Right cardiac atrium (tissue), 5 donors: Measurements from ENCODE around the gene CRYBG1. TPM values are rescaled to one million over a fixed set of nuclear protein-coding genes. Genes with fewer than 3 reads are reported as not detected.

Source experiments
- ATAC-seq, 2 donors: fragments of 200-7000 bp; cut with Tn5 transposase; one replicate each; pipeline versions ENCODE4 v1.8.0 to v1.9.1; 2020; ENCODE audit warnings: moderate library complexity in 2 of 2, mild to moderate bottlenecking in 1 of 2
- DNase-seq, 3 donors: peaks; one replicate each; pipeline ENCODE4 v3.0.0-alpha.2; 2020
- H3K27ac ChIP-seq: one replicate; pipeline ENCODE4 v1.5.1; 2013; ENCODE audit warnings: mild to moderate bottlenecking, low read length, control low read depth, moderate library complexity
- H3K27me3 ChIP-seq: one replicate; pipeline ENCODE4 v1.6.1; 2013; ENCODE audit not compliant: control insufficient read depth, insufficient read depth
- H3K4me1 ChIP-seq: one replicate; pipeline ENCODE4 v1.6.1; 2013; ENCODE audit warnings: low read length; ENCODE audit not compliant: control insufficient read depth, insufficient read depth
- H3K4me3 ChIP-seq: one replicate; pipeline ENCODE4 v1.5.1; 2013; ENCODE audit warnings: low read length, control low read depth
- H3K9me3 ChIP-seq: one replicate; pipeline ENCODE4 v1.6.1; 2013; ENCODE audit warnings: low read length; ENCODE audit not compliant: control insufficient read depth
- WGBS: extraction: QIAGEN DNeasy Blood & Tissue Kit; methylation state at CpG from one replicate; pipeline ENCODE4 v1.1.7; 2013; 5-methylcytosine and 5-hydroxymethylcytosine counted together
- intact Hi-C, 4 donors: fragments of 100-400 bp; cut with DNase I; formaldehyde crosslinking; loops; one replicate each; pipeline versions ENCODE4 v1.11.0 to v1.14.0; 2022 to 2023
- polyA plus RNA-seq: library from polyadenylated mRNA; stranded (reverse); fragments of 200-250 nt; gene quantifications from one replicate; pipeline ENCODE4 v1.2.3, GENCODE V29; 2013
- total RNA-seq, 4 donors: library from RNA; stranded (reverse); fragmentation: NEBNext Ultra II Directional; extraction: Animal tissue kit (Norgen Biotek cat#: 25700); gene quantifications; one replicate each; pipeline ENCODE4 v1.2.1, GENCODE V29; 2021
- donor health status: healthy with polysubstance abuse.
- donor health status: DM: no; HTN: yes; CAD: no.
- donor health status: DM: no; HTN: no; CAD: no.
- donor health status: DM: no; HTN: yes; CAD: no; lungs with severe emphysema.
- donor health status: DM: yes; HTN: yes; CAD: no.

The CRYBG1 gene
- total and polyA plus RNA-seq, 5 donors = 0.38 to 1.6 (median 0.94) TPM

DNA sequence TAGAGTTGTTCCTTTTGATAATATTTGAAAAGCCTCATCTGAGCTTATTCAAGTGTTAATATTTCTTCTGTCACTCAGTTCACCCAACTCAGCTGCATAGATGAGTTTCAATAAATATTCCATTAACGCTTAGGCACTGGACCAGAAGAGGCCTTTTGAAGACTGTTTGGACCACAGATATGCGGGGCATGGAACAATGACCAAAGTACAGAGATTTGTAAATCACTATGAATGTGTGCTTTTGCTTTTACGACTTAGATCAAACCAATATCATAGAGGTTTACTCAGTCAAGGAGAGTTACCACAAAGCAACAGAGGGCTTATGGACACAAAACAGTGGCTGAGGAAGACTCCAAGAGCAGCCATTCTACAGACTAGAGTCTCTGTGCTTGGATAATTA is 168.9 kb downstream of the CRYBG1 start:
- 93% methylated on average over 3 of the region's 3 CpGs for WGBS
- ATAC-seq = no peak
- no peaks in the 10 kb centered on the region for H3K9me3 ChIP-seq

DNA sequence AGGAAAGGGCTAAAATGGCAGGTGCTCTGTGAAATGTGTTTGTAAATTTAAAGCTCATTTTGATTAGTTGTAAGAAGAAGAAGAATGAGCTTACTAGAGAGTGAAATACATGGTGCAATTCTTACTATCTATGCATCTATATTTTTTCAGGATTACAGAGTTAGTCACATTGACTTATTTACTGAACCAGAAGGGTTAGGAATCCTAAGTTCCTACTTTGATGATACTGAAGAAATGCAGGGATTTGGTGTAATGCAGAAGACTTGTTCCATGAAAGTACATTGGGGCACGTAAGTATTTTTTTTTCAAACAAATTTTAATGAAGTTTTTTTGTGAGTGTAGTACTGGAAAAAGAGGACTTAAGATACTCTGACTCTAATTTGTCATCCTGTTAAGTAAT is 169.5 kb downstream of the CRYBG1 start:
- Histone ChIP-seq H3K27ac (no peak overlapping the region), H3K9me3 (no peaks in the 10 kb centered on the region), H3K4me1 (no peaks in the 10 kb centered on the region), H3K4me3 (no peak overlapping the region), H3K27me3 (no peaks in the 10 kb centered on the region)
- 88% methylated on average over 1 of the region's 1 CpG for WGBS
- intact Hi-C loops = no loop called here
- ATAC-seq = no peak
- DNase-seq = no peak

More for the DNA sequence above, 168.9 kb downstream of the CRYBG1 start:
- Histone ChIP-seq H3K27me3 (no peaks in the 10 kb centered on the region), H3K4me1 (no peaks in the 10 kb centered on the region), H3K4me3 (no peak overlapping the region), H3K27ac (no peak overlapping the region)
- no peak for DNase-seq
- intact Hi-C loops = no loop called here

DNA sequence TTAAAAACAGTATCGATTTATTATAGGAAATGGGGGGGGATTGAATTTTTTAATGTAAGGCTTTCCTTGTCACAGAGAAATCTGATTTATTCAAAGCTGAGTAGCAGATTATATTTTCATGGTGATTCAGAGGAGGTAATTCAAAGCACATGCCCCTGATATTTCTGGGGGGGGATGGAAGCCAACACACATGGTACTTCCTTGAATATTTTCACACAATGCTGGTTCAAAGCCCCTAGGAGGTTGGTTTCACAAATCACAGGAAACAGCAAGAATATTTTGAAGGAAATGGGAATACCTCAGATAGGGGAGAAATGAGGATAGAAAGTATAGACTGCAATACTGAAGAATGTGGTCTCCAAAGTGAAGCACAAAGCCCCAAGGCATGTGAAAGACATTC is 170.0 kb downstream of the CRYBG1 start:
- no peaks in the 10 kb centered on the region for H3K4me1 ChIP-seq
- no peak for DNase-seq
- 81% methylated on average over 1 of the region's 1 CpG for WGBS
- no peak overlapping the region for H3K4me3 ChIP-seq
- no peak overlapping the region for H3K27ac ChIP-seq
- ATAC-seq = no peak
- intact Hi-C loops = no loop called here
- H3K27me3 ChIP-seq = no peaks in the 10 kb centered on the region
- no peaks in the 10 kb centered on the region for H3K9me3 ChIP-seq

DNA sequence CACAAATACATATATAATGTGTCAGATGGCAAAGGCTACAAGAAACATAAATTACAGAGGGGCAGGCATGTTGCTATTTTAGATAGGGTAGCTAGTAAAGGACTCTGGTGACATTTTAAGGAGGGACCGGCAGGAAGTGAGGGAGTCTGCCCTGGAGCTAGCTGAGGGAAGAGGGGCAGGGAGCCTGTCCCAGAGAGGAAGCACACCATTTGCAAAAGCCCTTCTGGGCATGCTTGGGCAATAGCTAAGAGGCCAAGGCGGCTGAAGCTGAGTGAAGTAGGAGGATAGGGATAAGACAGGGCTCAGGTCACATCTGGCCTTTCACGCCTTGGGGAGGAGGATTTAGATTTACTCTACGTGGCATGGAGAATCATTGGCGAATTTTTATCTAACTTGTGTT is 172.5 kb downstream of the CRYBG1 start:
- no peak for DNase-seq
- Histone ChIP-seq H3K4me1 (no peaks in the 10 kb centered on the region), H3K9me3 (no peaks in the 10 kb centered on the region), H3K27me3 (no peaks in the 10 kb centered on the region), H3K27ac (no peak overlapping the region), H3K4me3 (no peak overlapping the region)
- intact Hi-C loops = no loop called here
- 78% methylated on average over 5 of the region's 5 CpGs for WGBS
- ATAC-seq = no peak

DNA sequence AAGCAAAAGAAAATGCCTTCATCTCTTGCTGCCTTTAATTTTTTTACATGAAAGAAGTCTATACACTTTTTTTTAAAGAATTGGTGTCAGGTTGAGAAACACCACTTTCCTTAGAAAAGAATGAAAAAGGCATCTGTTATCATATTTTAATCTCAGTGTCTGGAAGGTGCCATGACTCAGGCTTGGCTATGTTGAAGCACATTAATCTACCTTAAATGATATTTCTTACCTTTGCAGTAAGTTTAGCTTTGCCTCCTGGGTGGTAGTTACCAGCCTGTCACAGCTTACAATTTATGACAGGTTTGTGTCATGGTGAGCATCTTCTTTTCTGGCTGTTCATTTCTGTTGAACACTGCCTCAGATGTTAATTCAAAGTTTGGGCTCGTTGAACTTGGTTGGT is 173.5 kb downstream of the CRYBG1 start:
- 60% methylated on average over 1 of the region's 1 CpG for WGBS
- Histone ChIP-seq H3K27me3 (no peaks in the 10 kb centered on the region), H3K4me3 (no peak overlapping the region), H3K9me3 (no peaks in the 10 kb centered on the region), H3K27ac (no peak overlapping the region), H3K4me1 (no peaks in the 10 kb centered on the region)
- DNase-seq = no peak
- intact Hi-C loops = no loop called here
- ATAC-seq = no peak

DNA sequence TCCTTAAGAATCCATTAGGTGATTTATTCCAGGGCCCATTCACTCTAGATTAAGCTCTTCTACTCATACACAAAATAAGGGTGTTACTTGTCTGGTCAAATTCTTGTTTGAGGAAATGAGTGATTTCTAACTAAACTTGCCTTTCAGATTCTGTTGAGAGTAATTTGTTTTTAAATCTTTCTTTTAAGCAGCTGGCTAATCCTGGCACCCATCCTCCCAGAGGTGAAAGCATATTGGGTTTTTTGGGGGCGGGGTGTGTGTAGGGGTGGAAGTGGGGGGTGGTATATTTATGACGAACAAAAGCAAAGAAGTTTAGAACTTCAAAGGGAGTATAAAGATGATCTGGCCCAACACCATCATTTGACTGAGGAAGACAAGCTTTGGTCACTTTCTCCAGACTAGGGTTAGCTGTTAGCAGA is 174.1 kb downstream of the CRYBG1 start:
- no peak overlapping the region for H3K27ac ChIP-seq
- no peaks in the 10 kb centered on the region for H3K27me3 ChIP-seq
- DNase-seq (no peak), ATAC-seq (no peak)
- H3K4me1 ChIP-seq = no peaks in the 10 kb centered on the region
- 75% methylated on average over 2 of the region's 2 CpGs for WGBS
- intact Hi-C loops = no loop called here
- no peaks in the 10 kb centered on the region for H3K9me3 ChIP-seq
- H3K4me3 ChIP-seq = no peak overlapping the region

DNA sequence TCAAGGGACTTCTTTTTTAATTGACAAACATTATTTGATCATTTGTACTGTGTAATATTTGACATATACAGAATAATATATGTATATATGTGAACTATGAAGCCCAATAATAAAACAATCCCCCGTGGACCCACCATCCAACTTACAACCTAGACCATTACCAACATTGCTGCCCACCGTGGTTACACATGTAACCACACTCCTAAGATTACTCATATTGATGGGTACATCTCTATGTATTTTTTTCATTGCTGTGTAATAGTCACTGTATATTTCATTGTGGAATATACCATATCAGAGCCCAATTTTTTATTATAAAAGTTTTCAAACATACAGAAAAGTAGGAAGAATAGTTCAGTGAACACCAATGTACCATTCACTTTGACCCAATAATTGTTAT is 174.5 kb downstream of the CRYBG1 start:
- intact Hi-C loops = no loop called here
- ATAC-seq = no peak
- WGBS = 94% methylated on average over 2 of the region's 2 CpGs
- Histone ChIP-seq H3K4me3 (no peak overlapping the region), H3K4me1 (no peaks in the 10 kb centered on the region), H3K27ac (no peak overlapping the region), H3K27me3 (no peaks in the 10 kb centered on the region), H3K9me3 (no peaks in the 10 kb centered on the region)
- no peak for DNase-seq

DNA sequence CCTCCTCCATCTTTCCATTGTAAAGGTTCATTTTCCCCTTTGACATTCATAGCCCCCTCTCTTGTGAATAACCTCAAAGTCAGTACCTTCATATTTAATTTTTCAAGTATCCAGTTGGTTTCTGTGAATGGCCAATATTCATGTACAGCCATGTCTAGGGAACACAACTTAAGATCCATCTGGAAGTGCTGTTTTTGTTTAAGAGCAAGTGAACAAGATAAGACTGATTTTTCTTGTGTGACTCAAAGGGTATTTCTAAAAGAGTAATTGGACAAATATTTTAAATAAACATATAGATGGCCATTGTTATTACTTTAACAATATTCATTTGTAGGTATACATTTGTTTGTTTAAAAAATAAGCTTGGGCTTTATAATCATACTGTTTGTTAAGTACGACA is 175.8 kb downstream of the CRYBG1 start:
- Histone ChIP-seq H3K4me3 (no peak overlapping the region), H3K4me1 (no peaks in the 10 kb centered on the region), H3K27me3 (no peaks in the 10 kb centered on the region), H3K9me3 (no peaks in the 10 kb centered on the region), H3K27ac (no peak overlapping the region)
- WGBS = 97% methylated on average over 1 of the region's 1 CpG
- intact Hi-C loops = no loop called here
- ATAC-seq (no peak), DNase-seq (no peak)

DNA sequence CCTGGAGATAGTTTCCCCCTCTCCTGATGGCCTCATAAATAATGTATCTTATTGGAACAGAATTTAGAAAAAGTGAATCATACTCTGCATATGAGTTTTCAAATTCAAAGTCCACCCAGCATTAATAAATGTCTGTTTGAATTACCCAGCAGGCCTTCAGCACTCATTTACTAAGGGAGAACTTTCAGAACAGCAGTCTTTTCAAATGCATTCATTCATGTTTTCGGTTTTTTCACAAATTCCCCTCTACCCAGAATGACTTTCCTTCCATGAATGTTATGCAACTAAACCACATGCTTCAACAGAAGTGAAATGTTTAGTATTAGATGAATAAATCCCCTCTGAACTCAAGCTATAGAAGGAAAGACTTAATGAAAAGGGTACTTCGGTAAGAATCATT is 176.3 kb downstream of the CRYBG1 start:
- no peaks in the 10 kb centered on the region for H3K9me3 ChIP-seq
- WGBS = 76% methylated on average over 2 of the region's 2 CpGs

DNA sequence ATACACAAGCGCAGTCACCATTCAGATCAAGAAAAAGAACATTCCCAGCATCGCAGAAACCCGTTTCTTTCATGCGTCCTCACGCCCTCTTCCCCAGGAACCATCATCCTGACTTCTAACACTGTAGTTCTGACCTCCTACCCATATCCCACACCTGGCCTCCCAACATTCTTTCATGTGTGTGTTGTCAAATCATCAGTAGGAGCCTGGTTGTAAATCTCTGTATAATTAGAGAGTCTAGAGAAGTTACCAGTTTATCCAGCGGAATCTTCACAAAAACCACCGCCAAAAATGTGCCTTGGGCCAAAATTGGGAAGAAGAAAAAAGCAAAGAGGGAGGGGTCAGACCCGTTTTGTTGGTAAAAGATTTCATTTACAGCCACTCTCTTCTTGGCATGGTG is 177.1 kb downstream of the CRYBG1 start:
- WGBS = 77% methylated on average over 8 of the region's 8 CpGs
- H3K4me1 ChIP-seq = no peaks in the 10 kb centered on the region
- intact Hi-C loops = no loop called here
- no peaks in the 10 kb centered on the region for H3K9me3 ChIP-seq
- H3K27me3 ChIP-seq = no peaks in the 10 kb centered on the region
- no peak for ATAC-seq
- no peak overlapping the region for H3K27ac ChIP-seq
- no peak for DNase-seq
- no peak overlapping the region for H3K4me3 ChIP-seq

More for the DNA sequence above, 176.3 kb downstream of the CRYBG1 start:
- Histone ChIP-seq H3K4me3 (no peak overlapping the region), H3K27me3 (no peaks in the 10 kb centered on the region), H3K27ac (no peak overlapping the region), H3K4me1 (no peaks in the 10 kb centered on the region)
- ATAC-seq (no peak), DNase-seq (no peak)
- intact Hi-C loops = no loop called here

DNA sequence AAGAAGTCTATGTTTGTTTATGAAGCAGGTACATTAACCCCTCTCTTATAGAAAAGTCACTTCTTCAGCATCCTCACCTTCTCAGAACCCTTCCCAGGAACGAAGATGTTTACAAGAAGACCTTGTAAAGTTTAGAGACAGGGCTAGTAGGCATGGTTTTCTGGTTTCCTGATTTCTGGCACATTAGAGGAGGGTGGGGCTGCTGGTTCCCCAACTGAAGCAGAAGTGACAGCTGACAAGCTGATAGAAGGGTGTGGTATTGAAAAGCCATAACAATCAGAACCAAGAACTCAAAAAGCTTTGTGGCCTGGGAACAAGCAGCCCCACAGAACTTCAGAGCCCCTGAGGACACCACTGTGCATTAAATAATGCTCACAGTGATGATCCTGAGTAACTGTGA is 177.6 kb downstream of the CRYBG1 start:
- 79% methylated on average over 1 of the region's 1 CpG for WGBS
- no peaks in the 10 kb centered on the region for H3K4me1 ChIP-seq
- H3K9me3 ChIP-seq = no peaks in the 10 kb centered on the region
- no peak overlapping the region for H3K27ac ChIP-seq
- DNase-seq = peak in 1 of 3 donors; percentile 48
- H3K4me3 ChIP-seq = no peak overlapping the region
- intact Hi-C loops = no loop called here
- ATAC-seq = no peak
- no peaks in the 10 kb centered on the region for H3K27me3 ChIP-seq

DNA sequence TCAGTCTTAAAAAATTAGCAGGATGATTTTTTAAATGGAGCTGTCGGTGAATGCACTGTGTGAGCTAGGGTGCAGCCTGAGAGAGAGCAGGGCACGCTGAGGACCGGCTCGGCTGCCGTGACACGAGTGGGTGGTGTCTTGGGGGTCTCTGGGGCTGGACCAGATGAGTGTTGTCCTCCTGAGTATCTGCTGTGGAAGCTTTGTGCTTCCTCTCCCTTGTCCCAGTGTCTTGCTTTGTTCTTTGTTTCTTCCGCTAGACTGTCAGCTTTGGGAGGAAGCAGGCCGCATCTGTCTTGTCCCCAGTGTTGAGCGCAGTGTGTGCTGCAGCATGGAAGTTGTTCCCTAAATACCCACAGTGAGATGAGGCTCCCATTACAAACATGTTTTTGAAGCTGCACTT is 179.4 kb downstream of the CRYBG1 start:
- ATAC-seq (peak in 1 of 2 donors; percentile 26), DNase-seq (peak in 1 of 3 donors; percentile 50)
- no peaks in the 10 kb centered on the region for H3K27me3 ChIP-seq
- H3K4me3 ChIP-seq = no peak overlapping the region
- no peaks in the 10 kb centered on the region for H3K9me3 ChIP-seq
- intact Hi-C loops = no loop called here
- no peaks in the 10 kb centered on the region for H3K4me1 ChIP-seq
- WGBS = 67% methylated on average over 9 of the region's 9 CpGs
- H3K27ac ChIP-seq = no peak overlapping the region
